CD4-positive, alpha-beta T cell treated with Interleukin-17A for 4 hours (primary cell): Measurements from ENCODE around the gene PSTPIP2.
A peak's percentile ranks its signal among the peaks of the same experiment; 100 is the strongest.
"Not testable (repeated sequence)": the region's sequence is repeated elsewhere in the genome, so short reads cannot be mapped to it uniquely, and the experiment has no call there.

Experiments used
- DNase-seq: peaks from one replicate; pipeline ENCODE4 v3.0.0-alpha.2; 2020; ENCODE audit warnings: mixed read lengths

Gene PSTPIP2

DNA sequence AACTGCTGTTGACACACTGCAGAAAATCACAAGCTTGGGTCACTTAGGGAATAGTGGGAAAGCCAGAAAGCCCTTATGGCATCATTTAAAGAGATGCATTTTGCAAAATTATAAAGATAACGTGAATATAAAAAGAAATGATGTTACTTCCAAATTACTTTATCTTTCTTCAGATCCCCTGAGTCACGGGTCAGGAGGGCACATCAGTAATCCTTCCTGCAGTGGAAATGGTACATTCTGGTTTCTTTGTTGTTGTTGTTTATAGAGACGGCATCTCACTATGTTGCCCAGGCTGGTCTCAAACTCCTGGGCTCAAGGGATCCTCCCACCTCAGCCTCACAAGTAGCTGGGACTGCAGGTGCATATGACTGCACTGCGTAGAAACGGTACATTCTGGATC lies 95.1 kb downstream of the PSTPIP2 start:
- no peak for DNase-seq

DNA sequence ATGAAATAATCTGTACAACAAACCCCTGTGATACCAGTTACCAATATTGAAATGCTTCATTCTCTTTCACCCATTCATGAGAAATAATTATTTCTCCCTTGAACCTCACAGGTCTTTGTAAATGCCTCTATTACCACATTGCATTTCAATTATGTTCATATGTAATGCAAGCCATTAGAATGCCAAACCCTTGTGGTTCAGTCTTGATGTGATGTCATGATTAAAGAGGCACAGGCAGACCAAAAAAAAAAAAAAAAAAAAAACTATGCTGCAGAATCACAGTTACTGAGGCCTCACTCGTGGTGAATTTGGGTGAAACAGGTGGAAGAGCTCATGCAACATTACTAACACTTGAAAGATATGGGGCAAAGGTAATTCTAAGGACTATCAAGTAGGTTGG lies 95.5 kb downstream of the PSTPIP2 start:
- no peak for DNase-seq

DNA sequence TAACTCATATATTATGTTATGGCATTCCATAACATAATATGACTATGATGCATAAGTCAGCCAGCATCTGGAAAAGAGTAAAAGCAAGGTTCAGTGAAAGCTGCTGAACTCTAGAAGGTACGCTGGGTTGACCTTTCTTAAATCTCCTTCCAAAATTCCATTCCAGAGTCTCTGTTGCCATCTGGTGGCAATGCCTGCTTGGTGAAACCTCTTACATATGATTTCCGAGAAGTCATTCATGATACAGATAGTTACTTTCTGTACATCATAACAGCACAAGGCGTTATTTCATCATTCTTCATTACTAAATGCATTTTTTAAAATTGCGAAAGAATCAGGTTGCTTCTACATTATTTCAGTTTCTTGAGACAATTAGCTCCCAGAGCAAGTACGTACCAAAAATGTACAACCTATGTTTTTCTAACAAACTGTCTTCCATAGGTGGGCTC lies 97.9 kb downstream of the PSTPIP2 start:
- peak; percentile 76 for DNase-seq

DNA sequence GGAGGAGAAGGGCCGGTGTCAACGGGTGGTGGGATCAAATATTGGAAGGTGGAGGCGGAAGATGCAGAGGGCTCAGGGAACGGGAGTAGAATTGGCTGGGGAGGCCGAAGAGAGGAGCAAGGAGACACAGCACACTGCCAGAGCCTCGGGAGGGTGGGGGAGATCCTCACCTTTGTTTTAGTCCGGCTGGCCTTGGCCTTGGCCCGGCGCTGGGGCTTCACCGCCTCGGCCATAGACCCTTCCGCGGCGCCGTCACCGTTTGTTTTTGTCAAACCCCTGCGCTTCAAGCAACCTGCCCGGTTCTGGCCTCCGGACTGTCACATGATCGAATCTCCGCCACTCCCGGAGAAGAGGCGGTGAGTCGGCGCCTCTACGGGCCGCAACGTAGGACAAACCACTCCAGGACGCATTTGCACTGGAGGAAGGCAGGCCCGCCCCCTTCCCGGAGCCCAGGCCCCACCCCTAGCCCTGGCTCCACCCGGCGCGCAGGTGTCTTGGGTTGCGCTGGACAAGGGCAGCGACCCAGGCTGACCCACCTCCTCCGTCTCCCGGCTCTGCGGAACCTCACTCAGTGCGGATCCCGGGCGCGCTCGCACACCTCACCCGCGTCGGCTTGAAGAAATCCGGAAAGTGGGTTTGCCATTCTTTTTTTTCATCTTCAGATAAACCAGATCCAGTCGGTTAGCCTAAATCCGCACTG lies 104.9 kb downstream of the PSTPIP2 start, which contains the start of gene EPG5:
TSS of gene EPG5 (minus strand) at position 323 of the 700 bp plus-strand sequence. CDS start at position 233, 90 bp downstream.
- peak; percentile 92 for DNase-seq

DNA sequence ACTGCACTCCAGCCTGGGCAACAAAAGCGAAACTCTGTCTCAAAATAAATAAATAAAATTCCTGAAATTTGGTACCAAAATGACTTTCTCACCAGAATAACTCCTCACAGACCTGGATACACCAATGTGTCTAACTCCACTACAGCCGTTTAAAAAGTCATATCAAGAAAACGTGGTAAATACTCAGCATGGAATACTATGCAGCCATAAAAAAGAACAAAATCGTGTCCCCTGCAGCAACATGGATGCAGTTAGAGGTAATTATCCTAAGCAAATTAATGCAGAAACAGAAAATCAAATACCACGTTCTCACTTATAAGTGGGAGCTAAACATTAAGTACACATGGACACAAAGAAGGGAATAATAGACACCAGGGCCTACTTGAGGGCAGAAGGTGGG lies 107.1 kb downstream of the PSTPIP2 start:
- not testable (repeated sequence) for DNase-seq

DNA sequence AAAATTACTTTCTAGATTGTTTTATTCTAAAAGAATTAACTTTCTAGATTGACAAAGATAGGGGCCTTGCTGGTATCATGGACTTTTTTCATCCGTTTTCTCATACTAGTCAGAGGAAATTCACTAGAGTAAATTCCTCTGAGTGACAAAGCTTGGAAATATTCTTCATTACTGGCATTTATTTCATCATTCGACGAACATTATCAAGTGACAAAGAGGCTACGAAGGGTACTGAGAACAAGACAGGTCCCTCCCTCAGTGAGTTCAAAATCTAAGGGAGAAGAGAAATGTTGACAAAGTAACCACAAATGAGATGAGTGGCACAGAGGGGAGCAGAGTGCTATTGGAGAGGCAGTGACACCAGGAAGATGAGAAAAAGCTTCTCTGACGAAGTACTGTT lies 109.2 kb downstream of the PSTPIP2 start:
- DNase-seq = peak; percentile 25

DNA sequence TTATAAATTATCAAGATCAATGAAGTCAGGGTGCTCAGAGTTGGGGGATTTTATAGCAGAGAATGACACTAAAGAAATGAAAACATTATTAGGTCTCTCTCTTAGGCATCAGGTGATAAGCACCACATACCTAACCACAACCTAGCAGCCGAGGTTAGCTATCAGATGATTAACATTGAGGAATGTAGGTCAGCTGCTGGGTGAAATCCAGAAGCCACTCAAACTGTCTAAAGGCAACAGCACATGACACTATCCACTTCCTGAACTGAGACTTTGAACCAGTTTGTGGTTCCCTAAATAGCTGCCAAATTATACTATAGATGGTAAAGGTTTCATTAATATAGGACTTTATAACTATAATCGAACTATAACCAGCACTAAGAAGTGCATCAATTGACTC lies 109.6 kb downstream of the PSTPIP2 start:
- peak; percentile 50 for DNase-seq

DNA sequence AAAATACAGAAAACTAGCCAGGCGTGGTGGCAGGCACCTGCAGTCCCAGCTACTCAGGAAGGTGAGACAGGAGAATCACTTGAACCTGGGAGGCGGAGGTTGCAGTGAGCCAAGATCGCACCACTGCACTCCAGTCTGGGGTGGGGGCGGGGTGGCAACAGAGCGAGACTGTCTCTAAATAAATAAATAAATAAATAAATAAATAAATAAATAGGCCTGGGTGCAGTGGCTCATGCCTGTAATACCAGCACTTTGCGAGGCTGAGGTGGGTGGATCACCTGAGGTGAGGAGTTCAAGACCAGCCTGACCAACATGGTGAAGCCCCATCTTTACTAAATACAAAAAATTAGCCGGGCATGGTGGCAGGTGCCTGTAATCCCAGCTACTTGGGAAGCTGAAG lies 112.6 kb downstream of the PSTPIP2 start:
- not testable (repeated sequence) for DNase-seq

DNA sequence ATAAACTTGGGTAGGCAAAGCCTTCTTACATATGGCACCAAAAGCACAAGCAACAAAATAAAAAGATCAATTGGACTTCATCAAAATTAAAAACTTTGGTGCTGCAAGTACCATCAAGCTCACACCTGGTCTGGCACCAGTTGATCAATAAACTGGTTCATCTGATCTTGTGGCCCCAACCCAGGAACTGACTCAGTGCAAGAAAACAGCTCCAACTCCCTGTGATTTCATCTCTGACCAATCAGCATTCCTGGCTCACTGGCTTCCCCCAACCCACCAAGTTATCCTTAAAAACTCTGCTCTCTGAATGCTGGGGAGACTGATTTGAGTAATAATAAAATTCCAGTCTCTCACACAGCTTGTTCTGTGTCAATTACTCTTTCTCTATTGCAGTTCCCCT lies 113.3 kb downstream of the PSTPIP2 start:
- DNase-seq = no peak

DNA sequence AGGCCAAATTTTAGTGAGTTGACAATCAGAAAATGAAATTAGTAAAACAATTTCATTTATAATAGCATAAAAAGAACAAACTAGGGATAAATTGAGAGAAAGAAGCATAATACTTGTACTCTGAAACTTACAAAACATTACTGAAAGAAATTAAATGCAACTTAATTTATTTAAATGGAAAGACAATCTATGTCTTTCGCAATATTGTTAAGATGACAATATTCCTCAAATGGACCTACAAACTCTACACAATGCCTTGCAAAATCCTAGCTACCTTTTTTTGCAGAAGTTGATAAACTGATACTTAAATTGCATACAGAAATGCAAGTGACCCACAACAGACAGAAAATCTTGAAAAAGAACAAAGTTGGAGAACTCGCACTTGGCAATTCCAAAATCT lies 114.0 kb downstream of the PSTPIP2 start:
- no peak for DNase-seq

DNA sequence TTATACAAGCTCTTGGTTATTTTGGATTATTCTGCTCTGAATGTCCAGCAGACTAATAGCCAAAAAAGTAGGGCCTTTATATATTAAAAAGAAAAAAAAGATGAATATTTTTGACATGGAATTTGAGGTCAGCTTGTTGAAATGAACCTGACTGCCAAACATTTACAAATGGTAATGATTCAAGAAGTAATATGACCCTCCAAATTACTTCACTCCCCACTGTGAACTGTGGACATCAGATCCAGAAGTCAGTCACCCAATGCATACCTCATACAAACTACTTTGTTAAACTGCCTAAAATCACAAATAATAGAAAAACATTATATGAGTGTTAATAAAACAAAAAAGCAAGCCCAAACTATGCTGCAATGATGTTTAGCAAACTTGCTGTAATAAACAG lies 115.0 kb downstream of the PSTPIP2 start:
- no peak for DNase-seq

DNA sequence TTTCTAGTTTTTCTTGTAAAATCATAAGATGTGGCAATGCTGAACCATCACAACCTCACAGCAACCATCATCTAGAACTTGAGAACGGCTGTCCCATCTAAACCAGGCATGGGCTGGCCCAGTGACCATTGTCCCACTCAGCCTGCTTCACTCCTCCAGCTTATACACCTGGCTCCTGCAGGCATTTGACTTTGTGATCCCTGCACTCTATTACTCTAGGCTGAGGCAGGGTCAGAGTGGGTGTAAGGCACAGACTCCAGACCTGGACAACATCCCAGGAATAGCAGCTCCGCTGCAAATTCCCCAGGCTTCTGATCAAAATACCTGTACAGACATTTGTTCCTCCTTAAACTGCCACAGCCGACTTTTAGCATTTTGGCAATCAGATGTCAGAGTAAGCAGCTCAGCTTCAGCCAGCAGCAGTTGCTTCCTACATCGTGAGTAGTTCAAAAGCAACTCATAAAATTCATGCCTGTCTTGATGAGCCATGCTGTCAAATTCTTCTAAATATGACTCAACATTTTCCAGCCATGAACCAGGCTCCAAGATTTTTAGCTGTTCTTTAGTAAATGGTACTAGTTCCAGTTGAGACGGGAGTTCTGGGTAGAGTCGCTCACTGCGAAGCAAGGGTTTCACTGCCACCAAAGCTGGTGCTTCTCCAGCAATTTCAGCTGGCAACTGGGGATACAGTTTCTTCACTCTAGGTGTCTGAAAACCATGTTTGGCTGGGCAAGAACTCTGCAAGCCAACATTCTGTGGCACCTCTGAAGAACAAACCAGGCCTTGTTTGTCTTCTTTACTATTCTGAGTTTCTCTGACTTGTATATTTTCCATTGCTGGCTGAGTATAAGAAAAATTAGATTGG lies 117.8 kb downstream of the PSTPIP2 start:
- DNase-seq = no peak

DNA sequence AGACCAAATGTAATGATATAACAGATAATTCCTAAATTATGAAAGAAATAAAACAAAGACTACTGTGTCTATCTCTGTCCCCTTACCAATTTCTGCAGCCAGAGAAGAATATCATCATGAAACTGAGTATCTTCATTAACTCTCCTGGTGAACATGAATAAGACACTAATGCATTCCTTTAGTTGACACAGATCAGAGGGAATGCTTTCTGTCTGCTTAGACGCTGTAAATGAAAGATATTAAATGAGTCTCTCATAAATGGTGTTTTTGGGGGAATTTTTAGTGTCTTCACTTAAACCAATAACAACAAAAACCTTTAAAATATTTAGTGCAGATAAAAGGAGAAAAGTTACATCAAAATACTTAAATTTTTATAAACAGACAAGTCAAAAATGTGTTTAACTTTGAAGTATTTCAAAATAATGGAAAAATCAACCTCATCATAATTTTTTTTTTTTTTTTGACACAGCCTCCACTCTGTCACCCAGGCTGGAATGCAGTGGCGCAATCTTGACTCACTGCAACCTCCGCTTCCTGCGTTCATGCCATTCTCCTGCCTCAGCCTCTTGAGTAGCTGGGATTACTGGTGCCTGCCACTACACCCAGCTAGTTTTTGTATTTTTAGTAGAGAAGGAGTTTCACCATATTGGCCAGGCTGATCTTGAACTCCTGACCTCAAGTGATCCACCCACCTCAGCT lies 120.9 kb downstream of the PSTPIP2 start:
- no peak for DNase-seq

DNA sequence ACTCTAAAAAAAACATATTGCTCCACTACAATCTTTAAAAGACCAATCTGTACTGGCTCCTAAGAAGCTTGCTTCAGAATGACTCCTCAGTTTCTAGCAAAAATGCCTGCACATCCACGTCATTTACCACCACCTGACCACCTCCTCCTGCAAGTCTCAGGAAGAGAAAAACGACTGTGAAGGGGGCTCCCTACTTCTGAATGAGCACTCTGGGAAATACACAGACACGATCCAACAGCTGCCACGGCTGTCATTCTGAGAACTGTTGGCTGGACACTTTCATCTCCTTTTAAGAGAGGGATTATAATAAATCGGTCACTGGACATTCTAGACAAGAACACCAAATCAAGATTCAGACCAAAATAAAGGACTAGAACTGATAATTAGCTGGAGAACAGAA lies 126.4 kb downstream of the PSTPIP2 start:
- DNase-seq = no peak

DNA sequence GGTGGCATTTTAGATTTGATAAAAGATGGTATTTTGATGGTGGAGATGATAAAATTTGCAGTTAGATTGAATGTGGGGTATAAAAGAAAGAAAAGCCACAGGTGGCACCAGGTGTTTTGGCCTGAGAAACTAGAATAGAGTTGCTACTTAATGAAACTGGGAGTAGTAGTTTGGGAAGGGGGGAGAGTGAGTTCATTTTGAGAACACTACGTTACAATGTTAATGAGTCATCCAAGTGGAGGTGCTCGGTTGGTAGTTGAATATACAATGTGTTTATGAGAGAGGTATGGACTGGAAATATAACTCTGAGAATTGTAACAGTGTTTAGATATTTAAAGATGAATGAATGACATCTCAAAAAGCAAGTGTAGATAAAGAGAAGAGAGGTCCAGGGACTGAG lies 131.3 kb downstream of the PSTPIP2 start:
- DNase-seq = no peak

DNA sequence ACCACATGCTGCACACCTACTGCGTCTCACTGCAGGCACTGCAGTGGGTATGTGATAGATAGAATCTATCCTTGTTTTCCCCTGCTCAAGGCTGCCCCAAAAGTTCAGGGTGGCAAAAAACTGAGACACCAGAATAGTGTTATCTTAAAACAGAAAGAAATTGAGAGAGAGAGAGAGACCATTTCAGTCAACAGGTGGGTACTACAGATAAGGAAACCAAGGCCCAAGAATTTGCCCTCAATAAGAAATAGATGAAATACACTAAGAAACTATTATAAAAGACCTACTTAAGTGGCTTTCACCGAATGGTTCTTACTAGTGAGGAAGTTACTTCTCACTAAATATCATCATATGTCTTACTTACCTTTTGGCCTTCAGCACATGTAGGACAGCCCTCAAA lies 132.8 kb downstream of the PSTPIP2 start:
- DNase-seq = no peak

DNA sequence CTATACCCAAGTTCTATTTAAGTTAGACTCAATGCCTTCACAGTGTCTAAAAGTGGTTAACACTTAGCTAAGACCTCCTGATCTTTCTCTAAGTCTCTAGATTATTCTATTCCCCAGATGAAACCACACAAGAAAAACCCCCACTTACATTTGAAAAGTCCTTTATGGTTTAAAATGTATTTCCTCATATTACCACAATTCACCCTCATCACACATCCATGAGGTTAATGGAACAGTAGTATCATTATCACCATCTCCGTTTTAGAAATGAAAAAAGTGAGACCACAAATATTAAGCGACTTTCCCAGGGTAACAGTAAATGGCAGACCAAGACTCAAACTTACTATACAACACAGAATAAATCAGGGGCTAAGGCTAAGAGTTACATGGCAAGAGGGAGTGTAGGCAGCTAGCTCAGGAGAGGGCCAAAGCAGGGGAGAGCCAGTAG lies 133.5 kb downstream of the PSTPIP2 start:
- no peak for DNase-seq

DNA sequence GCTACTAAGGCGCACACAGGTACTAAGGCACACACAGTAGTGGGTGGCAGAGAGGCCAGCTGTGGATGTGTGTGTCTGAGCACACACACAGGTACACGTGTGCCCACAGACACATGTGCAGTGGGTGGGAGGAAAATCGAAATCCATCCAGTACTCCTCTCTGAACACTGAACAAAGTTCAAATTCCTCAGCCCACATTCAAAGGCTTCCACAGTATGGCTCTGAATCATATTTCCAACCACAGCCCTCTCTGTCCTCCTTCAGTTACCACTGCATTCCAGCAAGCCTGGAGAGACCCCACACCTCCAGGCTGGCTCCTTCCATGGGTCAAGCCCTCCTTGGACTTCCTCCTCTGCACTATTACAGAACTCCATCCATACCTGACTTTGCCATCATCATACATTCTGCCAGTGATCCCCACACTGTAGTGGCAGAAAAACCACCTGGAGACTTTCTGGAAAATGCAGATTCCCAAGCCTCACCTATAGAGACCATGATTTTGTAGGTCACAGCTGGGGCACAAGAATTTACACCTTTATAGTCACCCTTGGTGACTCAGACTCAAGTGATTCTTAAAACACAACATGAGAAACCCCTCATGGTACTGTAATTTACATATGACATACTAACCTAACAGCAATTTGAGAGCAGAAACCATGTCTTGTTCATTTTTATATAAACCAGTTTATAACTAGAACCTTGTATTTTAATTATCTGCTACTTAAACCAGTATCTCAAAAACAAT lies 136.3 kb downstream of the PSTPIP2 start:
- no peak for DNase-seq
